ENCODE measurements around the gene ASTN2. TPM values are rescaled to one million over a fixed set of nuclear protein-coding genes. Genes with fewer than 3 reads are reported as not detected.

ASTN2 gene
- total and polyA plus RNA-seq, 2 experiments from 2014 or later = 7.0 to 24.6 TPM

DNA sequence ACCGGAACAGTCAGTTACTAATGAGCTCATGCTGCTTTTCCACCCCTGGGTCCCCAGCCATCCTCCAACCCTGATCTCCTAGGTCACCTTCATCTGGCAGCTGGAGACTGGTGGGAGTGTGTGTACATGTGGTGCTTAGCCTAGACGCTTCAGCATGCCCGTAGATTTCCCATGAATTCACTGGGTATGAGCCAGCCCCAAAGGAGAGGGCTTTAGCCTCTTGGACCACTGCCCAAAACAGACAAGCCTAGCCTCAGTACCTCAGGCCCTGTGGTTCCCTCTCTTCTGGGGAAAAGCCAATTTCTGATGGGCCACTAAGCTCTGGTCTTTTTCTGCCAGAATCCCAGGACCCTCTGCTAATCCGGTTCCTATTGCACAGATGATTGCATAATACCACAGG is 48.0 kb upstream of the ASTN2 start:
- Mint-ChIP-seq H3K27me3 (ENCODE audit: insufficient read depth, low read depth, poor library complexity) (peaks cover 3% of the 10 kb centered on the region), H3K4me3 (no peak overlapping the region)

More for the DNA sequence above, 48.0 kb upstream of the ASTN2 start:
- Mint-ChIP-seq H3K36me3 (ENCODE audit: low read depth) (no peaks in the 10 kb centered on the region), H3K4me1 (no peaks in the 10 kb centered on the region), H3K27ac (no peak overlapping the region), H3K9me3 (no peaks in the 10 kb centered on the region)
- Histone ChIP-seq H4K20me1 (replicated peaks; ENCODE audit: insufficient read depth) (no peaks in the 10 kb centered on the region), H2AFZ (no peak overlapping the region), H3F3A (replicated peaks; ENCODE audit: low read depth) (no peaks in the 10 kb centered on the region), H3K79me2 (replicated peaks; ENCODE audit: insufficient read depth) (no peaks in the 10 kb centered on the region), H3K4me3 (no peak overlapping the region), H3K9me2 (ENCODE audit: insufficient read depth) (no peaks in the 10 kb centered on the region), H3K4me1 (ENCODE audit: insufficient read depth) (no peaks in the 10 kb centered on the region), H3K4me2 (no peak overlapping the region), H3K27ac (ENCODE audit: low read depth) (no peak overlapping the region), H3K27me3 (ENCODE audit: insufficient read depth) (no peaks in the 10 kb centered on the region), H3K36me3 (ENCODE audit: insufficient read depth) (no peaks in the 10 kb centered on the region)
- ATAC-seq (no peak), DNase-seq (ENCODE audit: low spot score) (no peak)
- TF ChIP-seq ZNF331 (CRISPR knock-in tag; IDR thresholded peaks at IDR 0.05; ENCODE audit: low read depth) (no peak), POLR2AphosphoS5 (IDR thresholded peaks at IDR 0.05; ENCODE audit: low read depth) (no peak), NANOG (IDR thresholded peaks at IDR 0.05; ENCODE audit: borderline replicate concordance) (no peak), ETS1 (IDR thresholded peaks at IDR 0.05) (no peak), ZNF114 (CRISPR knock-in tag; IDR thresholded peaks at IDR 0.05) (no peak), EZH2 (IDR thresholded peaks at IDR 0.05; ENCODE audit: low read depth, unreplicated experiment) (no peak), STAT1 (IDR thresholded peaks at IDR 0.05; ENCODE audit: unreplicated experiment) (no peak), JUNB (IDR thresholded peaks at IDR 0.05; ENCODE audit: unreplicated experiment) (no peak), CREB1 (CRISPR knock-in tag; IDR thresholded peaks at IDR 0.05; ENCODE audit: low read depth) (no peak), CTCF (conservative IDR thresholded peaks at IDR 0.05; ENCODE audit: low read depth in 2 of 2) (no peak), EZH2phosphoT487 (IDR thresholded peaks at IDR 0.05; ENCODE audit: unreplicated experiment) (no peak)
- TF ChIP-seq, protein P1, sequence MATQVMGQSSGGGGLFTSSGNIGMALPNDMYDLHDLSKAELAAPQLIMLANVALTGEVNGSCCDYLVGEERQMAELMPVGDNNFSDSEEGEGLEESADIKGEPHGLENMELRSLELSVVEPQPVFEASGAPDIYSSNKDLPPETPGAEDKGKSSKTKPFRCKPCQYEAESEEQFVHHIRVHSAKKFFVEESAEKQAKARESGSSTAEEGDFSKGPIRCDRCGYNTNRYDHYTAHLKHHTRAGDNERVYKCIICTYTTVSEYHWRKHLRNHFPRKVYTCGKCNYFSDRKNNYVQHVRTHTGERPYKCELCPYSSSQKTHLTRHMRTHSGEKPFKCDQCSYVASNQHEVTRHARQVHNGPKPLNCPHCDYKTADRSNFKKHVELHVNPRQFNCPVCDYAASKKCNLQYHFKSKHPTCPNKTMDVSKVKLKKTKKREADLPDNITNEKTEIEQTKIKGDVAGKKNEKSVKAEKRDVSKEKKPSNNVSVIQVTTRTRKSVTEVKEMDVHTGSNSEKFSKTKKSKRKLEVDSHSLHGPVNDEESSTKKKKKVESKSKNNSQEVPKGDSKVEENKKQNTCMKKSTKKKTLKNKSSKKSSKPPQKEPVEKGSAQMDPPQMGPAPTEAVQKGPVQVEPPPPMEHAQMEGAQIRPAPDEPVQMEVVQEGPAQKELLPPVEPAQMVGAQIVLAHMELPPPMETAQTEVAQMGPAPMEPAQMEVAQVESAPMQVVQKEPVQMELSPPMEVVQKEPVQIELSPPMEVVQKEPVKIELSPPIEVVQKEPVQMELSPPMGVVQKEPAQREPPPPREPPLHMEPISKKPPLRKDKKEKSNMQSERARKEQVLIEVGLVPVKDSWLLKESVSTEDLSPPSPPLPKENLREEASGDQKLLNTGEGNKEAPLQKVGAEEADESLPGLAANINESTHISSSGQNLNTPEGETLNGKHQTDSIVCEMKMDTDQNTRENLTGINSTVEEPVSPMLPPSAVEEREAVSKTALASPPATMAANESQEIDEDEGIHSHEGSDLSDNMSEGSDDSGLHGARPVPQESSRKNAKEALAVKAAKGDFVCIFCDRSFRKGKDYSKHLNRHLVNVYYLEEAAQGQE (IDR thresholded peaks at IDR 0.05; ENCODE audit: unreplicated experiment) = no peak

All from GM23338 (cell line).